Lower leg skin (tissue), 4 donors: ENCODE measurements around the gene APOA1. TPM values are rescaled to one million over a fixed set of nuclear protein-coding genes. Genes with fewer than 3 reads are reported as not detected.

Experiments
- DNase-seq, 2 donors: peaks; one replicate each; pipeline ENCODE4 v3.0.0-alpha.2; 2019; ENCODE audit warnings: low spot score in 2 of 2
- H3K4me3 ChIP-seq: fragments of 200-600 bp; sonication (generic); 2 replicates; pipeline ENCODE4 v1.5.1; 2017; ENCODE audit warnings: mild to moderate bottlenecking, low read depth; ENCODE audit not compliant: poor library complexity, severe bottlenecking
- POLR2A ChIP-seq, 2 donors: fragments of 450-650 bp; IDR thresholded peaks; one replicate each; pipeline ENCODE4 v1.6.1; 2016 to 2017; ENCODE audit warnings: antibody characterized with exemption in 2 of 2, mild to moderate bottlenecking in 1 of 2, moderate library complexity in 1 of 2
- WGBS, 2 donors: methylation state at CpG; one replicate each; pipeline ENCODE4 v1.1.5; 2018; 5-methylcytosine and 5-hydroxymethylcytosine counted together
- intact Hi-C: fragments of 100-400 bp; cut with DNase I; formaldehyde crosslinking; loops from one replicate; pipeline ENCODE4 v1.15.0; 2023; ENCODE audit warnings: low total_unique reads
- total RNA-seq, 4 donors: library from RNA; depleted of rRNA; stranded (reverse); fragments of >200 nt; gene quantifications; one replicate each; pipeline ENCODE4 v1.1.0, GENCODE V29; 2016
- TF ChIP-seq, protein P1 (sequence below), 3 donors: fragments of 450-650 bp; IDR thresholded peaks; one replicate each; pipeline ENCODE4 v1.5.1; 2016; ENCODE audit warnings: antibody characterized with exemption in 3 of 3, mild to moderate bottlenecking in 3 of 3, moderate library complexity in 2 of 3

APOA1 gene
- total RNA-seq, 4 donors from 2014 or later = 1.6 to 1.7 TPM; not detected in 2

- H3K4me3 ChIP-seq = no peak overlapping the region
- WGBS, 2 donors = 88 to 92% methylated on average over 3 of the region's 3 CpGs
- TF ChIP-seq POLR2A (IDR thresholded peaks at IDR 0.05) = no peak
- TF ChIP-seq, protein P1, sequence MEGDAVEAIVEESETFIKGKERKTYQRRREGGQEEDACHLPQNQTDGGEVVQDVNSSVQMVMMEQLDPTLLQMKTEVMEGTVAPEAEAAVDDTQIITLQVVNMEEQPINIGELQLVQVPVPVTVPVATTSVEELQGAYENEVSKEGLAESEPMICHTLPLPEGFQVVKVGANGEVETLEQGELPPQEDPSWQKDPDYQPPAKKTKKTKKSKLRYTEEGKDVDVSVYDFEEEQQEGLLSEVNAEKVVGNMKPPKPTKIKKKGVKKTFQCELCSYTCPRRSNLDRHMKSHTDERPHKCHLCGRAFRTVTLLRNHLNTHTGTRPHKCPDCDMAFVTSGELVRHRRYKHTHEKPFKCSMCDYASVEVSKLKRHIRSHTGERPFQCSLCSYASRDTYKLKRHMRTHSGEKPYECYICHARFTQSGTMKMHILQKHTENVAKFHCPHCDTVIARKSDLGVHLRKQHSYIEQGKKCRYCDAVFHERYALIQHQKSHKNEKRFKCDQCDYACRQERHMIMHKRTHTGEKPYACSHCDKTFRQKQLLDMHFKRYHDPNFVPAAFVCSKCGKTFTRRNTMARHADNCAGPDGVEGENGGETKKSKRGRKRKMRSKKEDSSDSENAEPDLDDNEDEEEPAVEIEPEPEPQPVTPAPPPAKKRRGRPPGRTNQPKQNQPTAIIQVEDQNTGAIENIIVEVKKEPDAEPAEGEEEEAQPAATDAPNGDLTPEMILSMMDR (IDR thresholded peaks at IDR 0.05) = no peak
- intact Hi-C loops = no loop called here
- DNase-seq = no peak
These were observed 25.5 kb upstream of the APOA1 start for GRCh38 chr11:116862951-116863350.

DNA sequence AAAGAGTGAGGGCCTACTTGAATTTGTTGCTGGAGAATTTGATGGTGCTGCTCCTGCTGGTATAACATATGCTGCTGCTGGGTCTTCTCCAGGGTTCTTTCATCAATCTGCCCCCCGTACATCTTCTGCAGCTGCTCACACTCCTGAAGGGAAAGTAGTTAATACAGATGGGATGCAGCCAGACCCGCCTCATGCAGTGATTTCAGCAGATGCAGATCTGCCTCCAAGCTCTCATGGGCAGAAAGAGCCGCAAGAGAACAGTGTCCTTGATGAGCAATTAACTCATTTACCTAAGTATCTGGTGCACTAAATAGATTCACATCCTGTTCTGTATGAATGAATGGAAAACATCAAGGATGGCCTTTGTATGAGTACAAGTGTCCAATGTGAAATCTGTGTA lies 24.8 kb upstream of the APOA1 start:
- DNase-seq = no peak
- no peak overlapping the region for H3K4me3 ChIP-seq
- 81 to 85% methylated on average over 3 of the region's 3 CpGs for WGBS, 2 donors
- intact Hi-C loops = no loop called here
- TF ChIP-seq, protein P1 (IDR thresholded peaks at IDR 0.05) = no peak
- TF ChIP-seq POLR2A (IDR thresholded peaks at IDR 0.05) = no peak

- DNase-seq = no peak
- TF ChIP-seq, protein P1 (IDR thresholded peaks at IDR 0.05) = no peak
- 27 to 92% methylated on average over 1 of the region's 1 CpG for WGBS, 2 donors
- intact Hi-C loops = no loop called here
- no peak overlapping the region for H3K4me3 ChIP-seq
These were observed 24.1 kb upstream of the APOA1 start for GRCh38 chr11:116861539-116861938.

DNA sequence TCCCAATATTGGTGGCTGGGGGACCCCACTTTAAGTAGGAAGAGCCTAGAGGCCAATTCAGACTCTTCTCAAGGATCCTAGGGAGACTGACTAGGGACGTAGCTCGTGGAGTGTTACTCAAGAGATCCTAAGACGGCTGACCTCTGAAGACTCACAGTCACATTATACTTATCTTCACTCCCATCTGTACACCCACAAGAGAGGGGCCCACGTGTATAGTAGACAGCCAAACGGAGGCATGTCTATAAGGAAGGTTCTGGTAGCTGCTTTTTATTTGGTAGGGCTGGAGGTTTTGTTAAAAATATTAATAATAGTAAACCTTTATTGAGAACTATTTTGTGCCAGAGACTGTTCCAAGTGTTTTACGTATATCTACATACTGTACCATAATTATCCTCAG lies 22.9 kb upstream of the APOA1 start:
- intact Hi-C loops = no loop called here
- WGBS, 2 donors = 90% methylated on average over 6 of the region's 6 CpGs
- DNase-seq = no peak
- no peak overlapping the region for H3K4me3 ChIP-seq
- TF ChIP-seq, protein P1 (IDR thresholded peaks at IDR 0.05) = no peak

GRCh38 chr11:116859175-116859574 lies 21.8 kb upstream of the APOA1 start:
- TF ChIP-seq POLR2A (IDR thresholded peaks at IDR 0.05) = no peak
- TF ChIP-seq, protein P1 (IDR thresholded peaks at IDR 0.05) = no peak
- 89 to 91% methylated on average over 7 to 8 of the region's 8 CpGs for WGBS, 2 donors
- intact Hi-C loops = no loop called here
- no peak for DNase-seq
- no peak overlapping the region for H3K4me3 ChIP-seq

DNA sequence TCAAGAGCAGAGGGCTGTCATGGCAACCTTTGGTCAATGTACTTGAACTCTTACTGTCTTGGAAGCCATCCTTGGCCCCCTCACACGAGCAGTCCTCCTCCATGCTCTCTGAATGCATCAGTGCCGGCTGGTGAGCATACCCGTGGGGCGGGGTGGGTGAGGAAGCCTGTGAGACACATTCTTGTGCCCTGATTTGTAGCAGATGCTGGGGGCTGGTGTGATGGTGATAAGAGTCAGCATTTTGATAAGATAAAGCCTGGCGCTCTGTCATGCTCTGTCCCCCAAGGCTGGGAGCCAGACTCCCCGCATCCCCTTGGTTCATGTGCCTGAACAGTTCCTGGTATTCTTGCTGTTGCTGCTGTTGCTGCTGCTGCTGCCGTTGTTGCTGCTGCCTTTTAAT lies 20.5 kb upstream of the APOA1 start:
- DNase-seq = no peak
- intact Hi-C loops = no loop called here
- 85 to 86% methylated on average over 4 to 7 of the region's 7 CpGs for WGBS, 2 donors
- no peak overlapping the region for H3K4me3 ChIP-seq
- TF ChIP-seq, protein P1 (IDR thresholded peaks at IDR 0.05) = no peak
- no peak for TF ChIP-seq POLR2A (IDR thresholded peaks at IDR 0.05)
